Heart right ventricle (tissue), 16 donors: ENCODE data around the gene CYP3A4. TPM values are rescaled to one million over a fixed set of nuclear protein-coding genes. Genes with fewer than 3 reads are reported as not detected.

Experiments
- ATAC-seq, 8 donors: fragments of 200-7000 bp; cut with Tn5 transposase; one replicate each; pipeline ENCODE4 v1.9.1; 2020; ENCODE audit warnings: mild to moderate bottlenecking in 8 of 8, moderate library complexity in 8 of 8, moderate number of reproducible peaks in 1 of 8
- DNase-seq, 2 donors: peaks; one replicate each; pipeline ENCODE4 v3.0.0-alpha.2; 2020
- H3K27ac ChIP-seq, 10 donors: fragments of 200-600 bp; sonication (generic) in 2 of 10; one replicate each; pipeline versions ENCODE4 v1.5.0 to v1.8.0; 2020 to 2022; ENCODE audit warnings: mild to moderate bottlenecking in 3 of 10
- H3K27me3 ChIP-seq, 7 donors: fragments of 200-600 bp; one replicate each; pipeline ENCODE4 v1.8.0; 2021 to 2022; ENCODE audit warnings: mild to moderate bottlenecking in 2 of 7
- H3K36me3 ChIP-seq, 9 donors: fragments of 200-600 bp; sonication (generic) in 1 of 9; one replicate each; pipeline versions ENCODE4 v1.5.0 to v1.8.0; 2020 to 2022; ENCODE audit warnings: mild to moderate bottlenecking in 2 of 9
- H3K4me1 ChIP-seq, 9 donors: fragments of 200-600 bp; sonication (generic) in 1 of 9; one replicate each; pipeline versions ENCODE4 v1.5.0 to v1.8.0; 2020 to 2022; ENCODE audit warnings: mild to moderate bottlenecking in 4 of 9
- H3K4me3 ChIP-seq, 10 donors: fragments of 200-600 bp; sonication (generic) in 2 of 10; one replicate each; pipeline versions ENCODE4 v1.5.0 to v1.8.0; 2020 to 2022; ENCODE audit warnings: mild to moderate bottlenecking in 7 of 10, moderate library complexity in 2 of 10
- H3K9me3 ChIP-seq, 11 donors: fragments of 200-600 bp in 10 of 11; sonication (generic) in 2 of 11; one replicate each; pipeline versions ENCODE4 v1.5.0 to v1.8.0; 2013 to 2022; ENCODE audit warnings: mild to moderate bottlenecking in 2 of 11, control low read depth in 1 of 11, moderate library complexity in 1 of 11
- CTCF ChIP-seq, 9 donors: fragments of 200-600 bp; sonication (generic) in 2 of 9; IDR thresholded peaks; one replicate each; pipeline versions ENCODE4 v1.5.0 to v1.8.0; 2021 to 2022; ENCODE audit warnings: antibody characterized with exemption in 9 of 9, mild to moderate bottlenecking in 5 of 9, moderate library complexity in 1 of 9
- WGBS, 2 donors: extraction: QIAGEN DNeasy Blood & Tissue Kit; methylation state at CpG; one replicate each; pipeline ENCODE4 v1.1.7; 2013; ENCODE audit warnings: inconsistent platforms in 1 of 2; 5-methylcytosine and 5-hydroxymethylcytosine counted together
- intact Hi-C, 10 donors: fragments of 100-400 bp; cut with DNase I; formaldehyde crosslinking; loops; one replicate each; pipeline versions ENCODE4 v1.11.1 to v1.14.2; 2022
- polyA plus RNA-seq, 2 donors: library from polyadenylated mRNA; stranded (reverse); fragments of 200-250 nt; gene quantifications; one replicate each; pipeline ENCODE4 v1.2.3, GENCODE V29; 2013
- total RNA-seq, 10 donors: library from RNA; stranded (reverse); fragmentation: NEBNext Ultra II Directional in 3 of 10; extraction: Animal tissue kit (Norgen Biotek cat#: 25700) in 3 of 10; gene quantifications; one replicate each; pipeline versions ENCODE4 v1.2.1 to v1.2.4, GENCODE V29; 2021 to 2023
- donor health status: Arrhythmogenic right ventricular cardiomyopathy.
- donor health status: ischemic (EF 13 %, LVEDD 7.1; RV severe dilation, severe dysfunction).
- donor health status: healthy with polysubstance abuse.
- donor health status: DM: no; HTN: yes; CAD: no.
- donor health status: DM: no; HTN: no; CAD: no.
- donor health status: ischemic (EF 25% LVEDD 6.9; RV normal size, moderate dysfunction).
- donor health status: ischemic (EF 25% LVEDD 5.7; RV mildly dilated, moderate dysfunction).
- donor health status: healthy.
- donor health status: DM: yes; HTN: yes; CAD: no.
- donor health status: Ischemic cardiomyopathy.
- donor health status: ischemic (EF 35%, LVEDD 5.7; RV mildly dilated, moderate dysfunction).
- donor health status: nonischemic (EF 11% LVEDD 7.7; RV severe dilation, severe dysfunction).
- donor health status: DM: yes; HTN: yes; CAD: no.
- donor health status: PGD.
- donor health status: ischemic (EF 29% LVEDD 5.4; RV normal size, mild dysfunction).
- donor health status: nonischemic (EF 23%, LVEDD 6.1; RV moderate dilation, normal function).

CYP3A4 gene
- total and polyA plus RNA-seq, 12 donors, result not detected

GRCh38 chr7:99791021-99791420 is 7.0 kb upstream of the CYP3A4 start:
- Histone ChIP-seq H3K36me3 (no peaks in the 10 kb centered on the region), H3K4me1 (no peaks in the 10 kb centered on the region), H3K27ac (no peak overlapping the region), H3K4me3 (no peak overlapping the region), H3K27me3 (peaks cover 0 to 2% (median 0%) of the 10 kb centered on the region in 7 donors), H3K9me3 (peaks cover 0 to 4% (median 0%) of the 10 kb centered on the region in 11 donors)
- 76 to 81% methylated on average over 1 of the region's 1 CpG for WGBS, 2 donors
- intact Hi-C loops, result no loop called here
- ATAC-seq (no peak), DNase-seq (no peak)
- no peak for TF ChIP-seq CTCF (IDR thresholded peaks at IDR 0.05)

DNA sequence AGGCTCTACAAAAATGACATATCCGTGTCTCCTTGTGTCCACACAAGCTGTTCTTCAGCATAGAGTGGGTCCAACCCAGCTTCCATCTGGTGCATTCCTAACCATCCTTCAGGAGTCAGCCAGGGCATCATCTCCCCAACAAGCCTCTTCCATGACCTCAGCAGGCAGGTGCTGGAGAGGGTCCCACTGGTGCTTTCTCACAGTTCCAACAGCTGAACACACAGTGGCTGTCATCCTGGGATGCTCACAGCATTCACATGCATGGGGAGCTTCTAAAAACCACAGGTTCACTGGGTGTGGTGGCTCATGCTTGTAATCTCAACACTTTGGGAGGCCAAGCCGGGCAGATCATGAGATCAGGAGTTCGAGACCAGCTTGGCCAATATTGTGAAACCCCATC is 6.4 kb upstream of the CYP3A4 start:
- intact Hi-C loops, result no loop called here
- peaks cover 0 to 6% (median 0%) of the 10 kb centered on the region in 7 donors for H3K27me3 ChIP-seq
- no peak for ATAC-seq
- no peak overlapping the region for H3K4me3 ChIP-seq
- no peak for DNase-seq
- no peaks in the 10 kb centered on the region for H3K9me3 ChIP-seq
- no peaks in the 10 kb centered on the region for H3K4me1 ChIP-seq
- TF ChIP-seq CTCF (IDR thresholded peaks at IDR 0.05), result no peak
- no peaks in the 10 kb centered on the region for H3K36me3 ChIP-seq
- 86 to 91% methylated on average over 3 of the region's 3 CpGs for WGBS, 2 donors
- H3K27ac ChIP-seq, result no peak overlapping the region

DNA sequence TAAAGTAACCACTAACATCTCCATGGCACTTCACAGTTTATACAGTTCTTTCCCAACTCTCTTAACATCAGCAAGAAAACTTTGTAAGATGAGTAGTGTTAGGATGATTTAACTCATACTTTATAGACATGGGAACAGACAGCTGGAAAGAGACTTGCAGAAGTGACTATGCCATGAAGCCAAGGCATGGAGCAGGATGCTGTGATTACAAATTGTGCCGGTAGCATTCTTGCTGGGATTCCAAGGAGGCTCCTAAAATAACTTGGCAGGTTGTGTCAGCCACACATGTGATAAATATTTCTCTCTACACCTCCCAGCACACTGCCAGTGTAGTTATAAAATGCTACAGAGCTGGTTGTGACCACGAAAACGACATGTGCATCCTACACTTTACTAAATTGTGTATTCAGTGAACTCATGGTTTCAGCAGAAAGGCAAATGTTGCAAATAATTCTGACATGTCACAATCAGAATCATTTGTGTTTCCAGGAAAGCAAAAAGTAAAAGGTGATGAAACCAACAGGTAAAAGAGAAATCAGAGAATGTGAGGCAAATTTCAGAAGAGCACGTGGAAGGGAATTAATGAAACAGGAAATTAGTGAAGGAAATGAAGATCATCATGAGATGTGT is 5.6 kb upstream of the CYP3A4 start:
- intact Hi-C loops, result loop anchor here in 1 of 10 donors (2.0 kb wide), 1 partner anchor 55 kb away; the partner anchor contains the start of gene CYP3A7
- no peak for DNase-seq
- H3K9me3 ChIP-seq, result no peaks in the 10 kb centered on the region
- no peak overlapping the region for H3K27ac ChIP-seq
- H3K4me1 ChIP-seq, result no peaks in the 10 kb centered on the region
- H3K27me3 ChIP-seq, result peaks cover 0 to 10% (median 0%) of the 10 kb centered on the region in 7 donors
- 48 to 57% methylated on average over 4 of the region's 4 CpGs for WGBS, 2 donors
- H3K36me3 ChIP-seq, result no peaks in the 10 kb centered on the region
- TF ChIP-seq CTCF (IDR thresholded peaks at IDR 0.05), result no peak
- no peak overlapping the region for H3K4me3 ChIP-seq
- ATAC-seq, result no peak

DNA sequence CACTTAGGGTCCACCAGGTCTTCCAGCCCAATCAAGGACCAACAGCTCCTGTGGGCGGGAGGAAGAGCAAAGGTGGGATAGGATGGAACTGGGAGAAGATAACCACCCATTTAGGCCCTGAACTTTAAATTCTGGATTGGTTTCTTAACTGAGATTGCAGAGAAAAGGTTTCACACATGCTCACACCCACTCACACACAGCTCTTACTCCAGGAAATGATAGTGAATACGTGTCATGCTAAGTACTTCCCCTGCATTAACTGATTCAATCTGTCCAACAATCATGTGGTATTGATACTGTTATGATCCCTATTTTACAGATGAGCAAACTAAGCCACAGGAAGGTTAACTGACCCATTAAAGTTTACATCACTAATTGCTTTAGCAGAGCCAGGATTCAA is 4.6 kb upstream of the CYP3A4 start:
- Histone ChIP-seq H3K4me3 (no peak overlapping the region), H3K9me3 (no peaks in the 10 kb centered on the region), H3K27ac (no peak overlapping the region), H3K27me3 (peaks cover 0 to 10% (median 0%) of the 10 kb centered on the region in 7 donors), H3K4me1 (no peaks in the 10 kb centered on the region), H3K36me3 (no peaks in the 10 kb centered on the region)
- 57 to 61% methylated on average over 2 of the region's 2 CpGs for WGBS, 2 donors
- DNase-seq (no peak), ATAC-seq (no peak)
- intact Hi-C loops, result loop anchor here in 1 of 10 donors (2.0 kb wide), 1 partner anchor 54 kb away; the partner anchor contains the start of gene CYP3A7
- no peak for TF ChIP-seq CTCF (IDR thresholded peaks at IDR 0.05)
